ENCODE data around the gene NUP214.
"Not testable (repeated sequence)": the region's sequence is repeated elsewhere in the genome, so short reads cannot be mapped to it uniquely, and the experiment has no call there.

Gene NUP214

DNA sequence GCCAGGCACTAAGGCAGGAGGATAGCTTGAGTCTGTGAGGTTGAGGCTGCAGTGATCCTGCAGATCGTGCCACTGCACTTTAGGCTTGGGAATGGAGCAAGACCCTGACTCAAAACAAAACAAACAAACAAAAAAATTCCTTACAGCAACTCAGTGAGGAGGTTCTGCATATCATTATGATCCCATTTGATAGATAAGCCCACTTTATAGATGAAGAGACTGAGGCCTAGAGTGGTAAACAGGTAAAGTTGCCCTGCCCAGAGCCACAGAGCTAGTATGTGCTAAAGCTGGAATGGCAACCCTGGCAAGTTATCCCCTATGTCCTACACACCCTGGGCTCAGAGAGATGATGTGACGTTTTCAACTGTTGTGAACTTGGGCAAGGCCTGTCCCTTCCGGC is 21.9 kb upstream of the NUP214 start:
- DNase-seq: no peak
- H3K27ac Mint-ChIP-seq: no peak overlapping the region
- H3K9me3 Mint-ChIP-seq: no peaks in the 10 kb centered on the region

DNA sequence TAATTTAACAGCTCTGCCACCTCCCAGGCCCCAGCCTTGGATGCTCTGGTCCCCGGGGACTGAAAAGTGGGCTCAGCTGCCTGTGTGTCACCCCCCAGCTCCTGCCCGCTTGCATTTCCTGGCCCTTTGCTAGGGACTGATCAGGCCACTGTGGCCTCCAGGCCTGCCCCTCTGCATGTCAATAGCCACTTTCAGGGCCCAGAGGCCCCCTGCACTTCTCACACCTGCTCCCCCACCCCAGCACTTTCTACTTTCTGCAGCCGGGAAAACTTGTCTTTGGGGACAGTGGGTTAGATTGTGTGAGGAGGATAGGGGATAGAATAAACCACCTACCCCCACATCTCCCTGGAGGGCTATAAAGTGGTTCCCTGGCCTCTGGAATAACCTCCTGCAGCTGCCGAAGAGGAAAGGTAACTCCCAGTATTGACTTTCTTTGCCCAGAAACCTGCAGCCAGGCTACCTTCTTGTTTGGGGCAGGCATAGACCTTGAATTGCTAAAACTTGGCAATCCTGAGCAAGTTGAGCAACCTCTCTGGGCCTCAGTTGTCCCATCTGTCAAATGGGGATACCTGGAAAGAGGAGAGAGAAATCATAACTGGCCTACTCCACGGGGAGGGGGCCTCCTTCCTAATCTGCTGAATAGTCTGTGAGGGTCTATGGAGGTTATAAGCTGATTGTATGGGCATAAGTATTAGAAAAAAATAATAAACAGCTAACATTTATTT is 21.2 kb upstream of the NUP214 start:
- Mint-ChIP-seq H3K9me3 (no peaks in the 10 kb centered on the region), H3K4me1 (ENCODE audit: low read depth) (no peaks in the 10 kb centered on the region), H3K27ac (no peak overlapping the region), H3K27me3 (peaks cover 2% of the 10 kb centered on the region), H3K36me3 (ENCODE audit: low read depth) (no peaks in the 10 kb centered on the region), H3K4me3 (no peak overlapping the region)
- no peak for DNase-seq

More for the DNA sequence above, 21.9 kb upstream of the NUP214 start:
- no peaks in the 10 kb centered on the region for H3K4me1 Mint-ChIP-seq (ENCODE audit: low read depth)
- peaks cover 9% of the 10 kb centered on the region for H3K27me3 Mint-ChIP-seq
- no peaks in the 10 kb centered on the region for H3K36me3 Mint-ChIP-seq (ENCODE audit: low read depth)
- H3K4me3 Mint-ChIP-seq: no peak overlapping the region

DNA sequence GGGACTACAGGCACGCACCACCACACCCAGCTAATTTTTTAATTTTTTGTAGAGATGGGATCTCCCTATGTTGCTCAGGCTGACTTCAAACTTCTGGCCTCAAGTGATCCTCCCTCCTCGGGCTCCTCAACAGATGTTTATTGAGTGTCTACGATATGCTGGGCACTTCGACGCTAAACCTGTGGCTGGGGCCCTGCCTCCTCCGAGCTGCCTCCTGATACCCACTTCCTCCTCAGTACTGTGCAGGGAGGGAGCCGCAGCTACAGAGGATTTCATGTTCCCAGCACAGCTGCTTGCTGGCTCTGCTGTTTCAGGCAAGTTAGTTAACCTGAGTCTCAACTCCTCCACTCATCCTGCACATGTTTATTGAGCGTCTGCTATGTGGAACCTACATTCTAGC is 19.4 kb upstream of the NUP214 start:
- H3K27ac Mint-ChIP-seq: no peak overlapping the region
- no peaks in the 10 kb centered on the region for H3K4me1 Mint-ChIP-seq (ENCODE audit: low read depth)
- H3K9me3 Mint-ChIP-seq: no peaks in the 10 kb centered on the region
- no peak for DNase-seq
- H3K4me3 Mint-ChIP-seq: no peak overlapping the region
- no peaks in the 10 kb centered on the region for H3K27me3 Mint-ChIP-seq
- H3K36me3 Mint-ChIP-seq (ENCODE audit: low read depth): no peaks in the 10 kb centered on the region

GRCh38 chr9:131107760-131108159 is 17.6 kb upstream of the NUP214 start:
- H3K27me3 Mint-ChIP-seq: no peaks in the 10 kb centered on the region
- no peak overlapping the region for H3K27ac Mint-ChIP-seq
- H3K4me1 Mint-ChIP-seq (ENCODE audit: low read depth): no peaks in the 10 kb centered on the region
- no peak overlapping the region for H3K4me3 Mint-ChIP-seq
- H3K9me3 Mint-ChIP-seq: no peaks in the 10 kb centered on the region
- no peaks in the 10 kb centered on the region for H3K36me3 Mint-ChIP-seq (ENCODE audit: low read depth)
- DNase-seq: no peak

- Mint-ChIP-seq H3K27ac (no peak overlapping the region), H3K4me1 (ENCODE audit: low read depth) (no peaks in the 10 kb centered on the region), H3K9me3 (no peaks in the 10 kb centered on the region), H3K4me3 (no peak overlapping the region), H3K27me3 (no peaks in the 10 kb centered on the region), H3K36me3 (ENCODE audit: low read depth) (no peaks in the 10 kb centered on the region)
- no peak for DNase-seq
Observed at GRCh38 chr9:131111186-131111853, 14.1 kb upstream of the NUP214 start.

DNA sequence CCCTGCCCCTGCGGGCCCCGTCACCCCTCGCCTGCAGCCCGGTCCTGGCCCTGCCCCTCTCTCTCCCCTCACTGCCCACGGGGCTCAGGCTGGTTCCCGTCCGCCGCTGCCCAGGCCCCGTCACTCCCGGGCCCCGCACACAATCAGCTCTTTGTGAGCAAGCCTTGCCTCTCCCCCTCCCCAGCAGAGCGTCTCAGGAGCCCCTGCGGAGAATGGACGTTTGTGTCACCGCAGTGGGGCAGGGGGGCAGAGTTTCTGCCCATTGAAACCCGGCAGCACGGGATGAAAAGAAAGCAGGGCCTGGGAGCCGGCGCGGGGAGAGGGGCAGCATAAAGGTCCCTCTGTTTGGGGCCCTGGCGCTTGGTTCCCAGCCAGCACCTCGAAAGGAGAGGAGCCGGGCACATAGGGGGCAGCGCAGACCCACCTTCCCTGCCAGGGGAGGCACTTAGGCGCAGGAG is 13.5 kb upstream of the NUP214 start:
- Mint-ChIP-seq H3K4me1 (ENCODE audit: low read depth) (no peaks in the 10 kb centered on the region), H3K36me3 (ENCODE audit: low read depth) (no peaks in the 10 kb centered on the region), H3K27ac (no peak overlapping the region), H3K27me3 (peaks cover 5% of the 10 kb centered on the region), H3K9me3 (no peaks in the 10 kb centered on the region), H3K4me3 (no peak overlapping the region)
- DNase-seq: no peak

- Mint-ChIP-seq H3K4me3 (no peak overlapping the region), H3K27me3 (peaks cover 11% of the 10 kb centered on the region), H3K4me1 (ENCODE audit: low read depth) (no peaks in the 10 kb centered on the region), H3K27ac (no peak overlapping the region), H3K9me3 (no peaks in the 10 kb centered on the region), H3K36me3 (ENCODE audit: low read depth) (no peaks in the 10 kb centered on the region)
- no peak for DNase-seq
Observed at GRCh38 chr9:131112374-131113154, 12.8 kb upstream of the NUP214 start.

DNA sequence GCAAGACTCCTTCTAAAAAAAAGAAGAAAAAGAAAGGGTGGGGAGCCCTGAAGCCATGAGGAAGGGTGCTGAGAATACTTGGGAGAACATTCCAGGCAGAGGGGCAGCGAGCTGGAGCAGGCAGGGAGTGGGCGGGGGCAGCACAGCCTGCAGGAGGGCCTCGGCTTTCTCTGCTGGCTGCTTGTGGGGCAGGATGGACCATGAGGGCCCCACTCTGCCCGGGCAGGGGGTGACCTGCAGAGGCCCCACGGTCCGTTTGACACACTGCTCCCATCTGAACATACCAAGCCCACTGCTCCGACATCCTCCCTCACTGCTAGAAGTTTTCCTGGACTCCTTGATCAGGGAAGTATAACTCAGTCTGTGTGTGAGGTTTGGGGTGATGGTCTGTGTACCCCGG is 11.7 kb upstream of the NUP214 start:
- no peak for DNase-seq
- no peak overlapping the region for H3K4me3 Mint-ChIP-seq
- no peaks in the 10 kb centered on the region for H3K36me3 Mint-ChIP-seq (ENCODE audit: low read depth)
- H3K9me3 Mint-ChIP-seq: no peaks in the 10 kb centered on the region
- H3K27me3 Mint-ChIP-seq: peaks cover 19% of the 10 kb centered on the region
- H3K27ac Mint-ChIP-seq: no peak overlapping the region
- H3K4me1 Mint-ChIP-seq (ENCODE audit: low read depth): no peaks in the 10 kb centered on the region

DNA sequence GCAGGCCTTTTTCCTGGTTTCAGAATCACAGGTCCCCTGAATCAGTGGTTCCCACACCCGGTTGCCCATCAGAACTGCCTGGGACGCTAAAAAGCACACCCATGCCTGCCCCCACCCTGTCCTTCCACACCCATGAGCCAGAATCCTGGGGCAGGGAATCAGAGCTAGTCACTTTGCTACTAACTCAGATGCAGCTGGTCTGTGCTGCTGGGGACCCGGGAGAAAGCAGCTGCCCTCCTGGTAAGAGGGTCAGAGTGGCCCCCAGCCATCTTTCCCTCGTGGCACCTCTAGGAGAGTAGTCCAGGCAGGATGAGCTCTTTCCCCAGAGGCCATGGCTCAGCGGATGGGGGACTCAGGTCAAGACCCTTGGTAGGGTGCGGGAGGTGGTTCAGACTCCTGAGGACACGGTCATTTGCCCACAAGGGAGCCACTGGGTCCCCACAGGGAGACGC is 11.3 kb upstream of the NUP214 start:
- H3K4me1 Mint-ChIP-seq (ENCODE audit: low read depth): no peaks in the 10 kb centered on the region
- no peak for DNase-seq
- H3K4me3 Mint-ChIP-seq: no peak overlapping the region
- peaks cover 23% of the 10 kb centered on the region for H3K27me3 Mint-ChIP-seq
- H3K36me3 Mint-ChIP-seq (ENCODE audit: low read depth): no peaks in the 10 kb centered on the region
- no peak overlapping the region for H3K27ac Mint-ChIP-seq
- no peaks in the 10 kb centered on the region for H3K9me3 Mint-ChIP-seq

GRCh38 chr9:131115360-131115742 is 10.0 kb upstream of the NUP214 start:
- not testable (repeated sequence) for DNase-seq; H3K4me3 Mint-ChIP-seq; H3K4me1 Mint-ChIP-seq (ENCODE audit: low read depth); H3K36me3 Mint-ChIP-seq (ENCODE audit: low read depth); H3K27ac Mint-ChIP-seq; H3K9me3 Mint-ChIP-seq
- peaks cover 23% of the 10 kb centered on the region for H3K27me3 Mint-ChIP-seq

GRCh38 chr9:131116281-131117120 is 8.9 kb upstream of the NUP214 start:
- Mint-ChIP-seq H3K4me1 (ENCODE audit: low read depth) (no peaks in the 10 kb centered on the region), H3K4me3 (no peak overlapping the region), H3K27me3 (peaks cover 23% of the 10 kb centered on the region), H3K9me3 (no peaks in the 10 kb centered on the region), H3K36me3 (ENCODE audit: low read depth) (no peaks in the 10 kb centered on the region), H3K27ac (no peak overlapping the region)
- no peak for DNase-seq

- H3K36me3 Mint-ChIP-seq (ENCODE audit: low read depth): no peaks in the 10 kb centered on the region
- H3K4me3 Mint-ChIP-seq: no peak overlapping the region
- H3K9me3 Mint-ChIP-seq: no peaks in the 10 kb centered on the region
- no peak overlapping the region for H3K27ac Mint-ChIP-seq
- H3K4me1 Mint-ChIP-seq (ENCODE audit: low read depth): no peaks in the 10 kb centered on the region
- peaks cover 23% of the 10 kb centered on the region for H3K27me3 Mint-ChIP-seq
- no peak for DNase-seq
Observed at GRCh38 chr9:131117121-131117761, 8.1 kb upstream of the NUP214 start.

DNA sequence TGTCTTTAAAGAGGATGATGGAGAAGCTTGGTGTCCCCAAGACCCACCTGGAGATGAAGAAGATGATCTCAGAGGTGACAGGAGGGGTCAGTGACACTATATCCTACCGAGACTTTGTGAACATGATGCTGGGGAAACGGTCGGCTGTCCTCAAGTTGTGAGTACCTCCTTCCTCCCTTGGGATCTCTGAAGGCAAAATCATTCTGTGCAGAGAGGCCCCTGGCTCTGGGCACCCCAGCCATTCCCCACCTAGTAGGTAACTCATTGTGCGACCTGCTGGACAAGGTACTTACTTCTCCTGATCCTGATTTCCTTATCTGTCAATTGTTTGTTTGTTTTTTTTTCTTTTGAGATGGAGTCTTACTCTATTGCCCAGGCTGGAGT is 7.6 kb upstream of the NUP214 start:
- DNase-seq: no peak
- Mint-ChIP-seq H3K36me3 (ENCODE audit: low read depth) (no peaks in the 10 kb centered on the region), H3K4me3 (no peak overlapping the region), H3K9me3 (no peaks in the 10 kb centered on the region), H3K4me1 (ENCODE audit: low read depth) (no peaks in the 10 kb centered on the region), H3K27me3 (peaks cover 23% of the 10 kb centered on the region), H3K27ac (no peak overlapping the region)

DNA sequence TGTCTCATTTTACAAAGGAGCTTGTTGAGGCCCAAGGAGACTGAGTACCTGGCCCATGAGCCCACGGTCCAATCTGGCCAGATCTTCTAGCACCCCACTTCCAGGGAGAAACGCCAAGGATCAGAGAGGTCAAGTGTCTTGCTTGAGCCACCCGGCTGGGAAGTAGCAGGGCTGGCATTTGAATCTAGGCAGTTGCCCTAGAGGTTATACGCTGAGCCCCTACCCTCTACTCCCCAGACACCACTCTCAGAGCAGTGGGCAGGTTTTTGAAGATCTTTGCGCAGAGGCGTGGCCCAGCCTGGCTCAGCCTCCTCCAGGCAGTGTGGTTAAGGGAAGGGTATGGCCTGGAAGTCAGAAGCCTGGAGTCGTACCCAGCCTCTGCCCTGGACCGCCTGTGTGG is 5.8 kb upstream of the NUP214 start:
- Mint-ChIP-seq H3K9me3 (no peaks in the 10 kb centered on the region), H3K36me3 (ENCODE audit: low read depth) (no peaks in the 10 kb centered on the region), H3K27me3 (peaks cover 23% of the 10 kb centered on the region), H3K4me1 (ENCODE audit: low read depth) (peaks cover under 1% of the 10 kb centered on the region), H3K27ac (no peak overlapping the region), H3K4me3 (no peak overlapping the region)
- DNase-seq: no peak
